Measurements from ENCODE around the gene CLRN3.

The CLRN3 gene

GRCh38 chr10:127919418-127920271 lies 26.9 kb upstream of the CLRN3 start:
- no peak for DNase-seq (ENCODE audit: low spot score)

GRCh38 chr10:127918572-127918971 lies 25.8 kb upstream of the CLRN3 start:
- no peak for DNase-seq (ENCODE audit: low spot score)

GRCh38 chr10:127916826-127917225 lies 24.1 kb upstream of the CLRN3 start:
- no peak for DNase-seq (ENCODE audit: low spot score)

DNA sequence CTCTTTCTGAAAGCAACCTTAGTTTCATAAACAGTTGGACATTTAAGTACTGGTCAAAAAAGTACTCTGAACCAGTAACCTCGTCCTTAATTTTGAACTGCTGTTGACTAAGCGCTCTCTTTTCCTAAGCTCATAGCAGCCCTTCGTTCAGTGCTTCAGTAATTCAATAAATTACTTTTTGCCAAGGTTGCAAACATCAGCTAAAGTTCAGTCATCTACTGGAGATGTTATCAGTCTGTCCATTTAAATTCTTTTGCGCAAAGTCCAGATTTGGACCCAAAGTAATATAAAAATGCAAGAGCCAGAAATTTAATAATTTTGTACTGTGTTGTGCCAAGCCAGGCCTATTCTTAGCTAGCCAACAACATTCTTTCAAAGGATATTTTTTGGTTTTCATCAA lies 22.6 kb upstream of the CLRN3 start:
- no peak for DNase-seq (ENCODE audit: low spot score)

DNA sequence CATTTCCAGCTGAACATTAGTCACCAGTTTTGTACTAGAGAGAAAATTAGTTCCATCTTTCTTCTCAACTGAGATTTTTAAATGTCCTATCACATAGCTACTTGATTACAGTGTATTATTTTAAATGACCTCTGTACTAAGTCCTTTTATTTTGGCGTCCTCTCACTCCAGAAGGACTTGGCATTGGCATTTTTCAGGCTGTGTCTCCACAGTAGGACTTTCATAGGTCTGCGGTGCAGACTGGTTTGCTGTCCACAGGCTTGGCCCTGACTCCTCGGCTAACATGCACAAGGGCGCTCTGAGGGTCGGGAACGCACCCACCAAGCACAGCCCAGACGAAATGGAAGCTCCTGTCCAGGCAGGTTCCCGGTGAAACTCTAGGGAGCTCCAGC lies 20.6 kb upstream of the CLRN3 start:
- no peak for DNase-seq (ENCODE audit: low spot score)

DNA sequence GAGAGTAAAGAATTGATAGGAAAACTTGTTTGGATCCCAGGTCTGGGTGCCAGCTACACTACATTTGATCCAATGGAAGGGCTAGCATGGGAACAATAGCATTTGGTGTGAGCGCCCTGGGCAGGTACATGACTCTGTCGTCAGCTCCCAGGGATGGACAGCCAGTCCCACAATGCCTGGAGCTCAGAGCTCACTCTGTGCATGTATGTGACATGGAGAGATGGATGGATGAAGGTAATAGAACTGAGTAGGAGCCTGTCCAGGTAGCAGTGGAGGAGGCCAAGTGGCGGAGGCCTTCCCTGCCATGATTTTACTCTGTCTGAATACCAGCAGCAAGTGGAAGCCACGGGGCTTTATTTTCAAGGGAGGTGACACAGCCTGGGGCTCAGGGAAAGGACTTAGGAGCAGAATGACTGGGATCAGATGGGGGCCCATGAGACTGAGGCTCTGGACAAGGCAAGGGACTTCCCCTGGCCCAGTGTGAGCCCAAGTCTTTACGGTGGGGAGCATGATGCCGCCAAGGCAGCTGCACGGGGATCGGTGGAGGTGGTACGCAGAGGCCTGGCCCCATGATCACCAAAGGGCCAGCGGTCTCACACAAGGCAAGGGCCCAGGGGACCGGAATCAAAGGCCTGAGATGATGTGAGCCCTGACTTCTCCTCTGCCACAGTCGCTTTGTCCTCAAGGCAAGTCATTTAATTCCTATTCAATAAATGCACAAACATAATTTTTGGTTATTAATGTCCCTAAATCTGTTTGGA lies 20.0 kb upstream of the CLRN3 start:
- no peak for DNase-seq (ENCODE audit: low spot score)

GRCh38 chr10:127911867-127912257 lies 19.1 kb upstream of the CLRN3 start:
- no peak for DNase-seq (ENCODE audit: low spot score)

DNA sequence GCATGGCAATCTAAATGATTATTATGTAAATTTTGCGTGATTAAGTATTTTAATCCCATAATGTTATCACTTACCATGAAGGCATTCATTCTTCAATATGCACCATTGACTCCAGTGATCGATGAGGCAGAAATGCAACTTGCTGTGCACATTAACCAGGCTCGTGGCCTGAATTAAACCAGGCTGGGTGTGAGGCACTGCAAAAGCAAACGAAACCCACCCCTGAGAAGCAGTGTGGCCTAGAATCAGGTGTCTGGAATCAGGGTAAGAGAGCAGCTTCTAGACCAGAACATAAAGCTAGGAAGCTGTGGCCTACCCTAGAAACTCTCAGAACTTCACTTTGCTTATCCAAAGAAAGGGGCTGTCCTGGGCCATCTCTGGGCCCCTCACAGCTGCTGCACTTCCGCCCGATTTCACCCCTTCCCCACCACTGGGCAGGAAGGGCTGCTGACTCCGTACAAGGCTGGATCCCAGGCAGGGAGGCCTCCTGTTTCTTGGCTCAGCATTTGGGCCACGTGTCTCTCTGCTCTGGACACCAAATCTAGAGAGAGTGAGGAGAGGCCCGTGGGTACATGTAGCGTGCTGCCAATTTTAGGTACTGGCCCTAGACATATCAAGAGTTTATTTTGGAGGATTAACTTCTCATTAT lies 18.6 kb upstream of the CLRN3 start:
- no peak for DNase-seq (ENCODE audit: low spot score)

GRCh38 chr10:127910464-127910770 lies 17.7 kb upstream of the CLRN3 start:
- no peak for DNase-seq (ENCODE audit: low spot score)

DNA sequence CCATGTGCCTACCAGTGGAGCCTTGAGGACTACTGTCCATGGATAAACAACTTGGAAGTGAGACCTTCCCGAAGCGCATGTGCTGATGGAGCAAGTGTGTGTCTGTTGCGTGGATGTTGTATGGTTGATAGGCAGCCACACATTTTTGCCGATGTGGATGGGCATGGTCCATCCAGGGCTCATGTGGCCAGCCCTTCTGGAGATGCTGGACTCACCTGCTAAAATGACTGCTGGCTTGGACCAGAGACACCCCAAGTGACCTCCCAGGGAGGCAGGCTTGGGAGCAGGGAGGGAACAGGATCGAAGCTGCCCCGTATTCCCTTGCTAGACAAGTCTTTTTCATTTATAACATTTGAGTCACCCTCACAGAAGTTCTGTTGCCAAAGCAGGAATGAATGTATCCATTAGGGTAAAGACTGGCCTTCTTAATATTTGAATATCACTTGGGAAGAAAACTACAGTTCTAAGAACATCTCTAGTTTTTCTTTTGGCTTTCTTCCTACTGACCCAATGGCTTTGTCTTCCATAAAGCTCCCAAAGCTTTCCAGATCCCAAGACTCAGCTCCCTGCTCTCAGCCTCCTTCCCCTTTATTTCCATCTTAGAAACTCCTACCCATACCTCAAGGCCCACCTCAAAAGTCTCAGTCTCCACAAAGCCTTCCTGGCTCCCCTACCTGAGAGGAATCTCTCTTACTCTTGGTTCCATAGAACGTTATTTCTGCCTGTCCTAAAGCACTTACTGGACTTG lies 17.1 kb upstream of the CLRN3 start:
- no peak for DNase-seq (ENCODE audit: low spot score)

DNA sequence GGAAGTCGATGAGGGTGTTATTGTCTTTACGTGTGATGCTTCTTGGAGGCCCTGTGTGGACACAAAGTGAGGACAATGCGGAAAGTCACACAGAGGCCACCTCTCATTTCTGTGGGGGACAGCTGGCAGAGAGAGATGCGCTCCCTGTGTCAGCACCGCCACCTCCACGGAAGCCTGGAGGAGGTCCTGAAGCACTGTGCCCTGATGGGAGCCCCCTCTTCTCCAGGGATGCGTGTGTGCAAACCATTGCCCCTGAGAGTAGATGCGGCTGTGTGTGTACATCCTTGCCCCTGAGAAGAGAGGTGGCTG lies 16.2 kb upstream of the CLRN3 start:
- no peak for DNase-seq (ENCODE audit: low spot score)

GRCh38 chr10:127908106-127908958 lies 15.6 kb upstream of the CLRN3 start:
- DNase-seq (ENCODE audit: low spot score), result no peak

- DNase-seq (ENCODE audit: low spot score), result no peak
Measured at GRCh38 chr10:127907411-127908105, 14.8 kb upstream of the CLRN3 start.

DNA sequence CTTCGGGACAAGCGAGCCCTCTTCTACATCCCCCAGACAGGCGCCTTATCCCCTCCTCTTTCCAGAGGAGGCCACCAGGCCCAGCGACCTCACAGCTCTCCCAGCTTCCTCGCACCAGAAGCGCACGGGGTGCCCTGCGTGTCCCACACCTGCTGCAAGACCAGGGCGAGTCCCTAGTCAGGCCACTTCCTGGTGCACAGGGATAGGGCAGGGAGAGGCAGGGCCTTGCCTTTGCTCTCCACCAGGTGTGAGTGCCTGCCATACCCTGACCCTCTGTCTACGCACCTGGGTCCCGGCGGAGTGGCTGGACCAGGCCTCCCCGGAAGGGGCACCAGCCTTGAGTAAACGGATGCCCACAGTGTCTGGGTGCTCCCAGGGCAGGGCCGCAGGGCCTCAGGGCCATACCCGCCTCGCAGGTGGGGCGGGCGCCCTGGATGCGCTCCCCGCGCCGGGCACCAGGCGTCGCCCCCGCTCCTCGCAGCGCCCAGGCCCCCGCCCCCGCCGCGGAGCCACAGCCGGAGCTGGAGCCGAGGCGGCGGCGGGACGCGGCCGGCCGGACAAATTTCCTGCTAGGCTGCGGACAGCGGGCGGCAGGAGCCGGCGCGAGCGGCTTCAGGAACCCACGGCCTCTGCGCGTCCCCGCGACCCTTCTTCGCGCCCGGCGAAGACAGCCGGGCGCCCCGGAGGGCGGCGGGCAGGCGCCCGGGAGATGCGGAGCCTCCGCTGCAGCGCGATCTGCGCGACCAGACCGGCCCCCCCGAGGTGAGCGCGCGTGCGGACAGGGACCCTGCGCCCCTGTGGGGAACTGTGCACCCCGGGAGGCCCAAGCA lies 14.0 kb upstream of the CLRN3 start, which contains the start of gene PTPRE:
Gene PTPRE, plus strand, starts transcription at position 556 of the 830 bp plus-strand sequence. CDS start 133,779 bp downstream, outside the sequence.
- peak; percentile 52 for DNase-seq (ENCODE audit: low spot score)

- no peak for DNase-seq (ENCODE audit: low spot score)
Measured at GRCh38 chr10:127905848-127906261, 13.1 kb upstream of the CLRN3 start.

DNA sequence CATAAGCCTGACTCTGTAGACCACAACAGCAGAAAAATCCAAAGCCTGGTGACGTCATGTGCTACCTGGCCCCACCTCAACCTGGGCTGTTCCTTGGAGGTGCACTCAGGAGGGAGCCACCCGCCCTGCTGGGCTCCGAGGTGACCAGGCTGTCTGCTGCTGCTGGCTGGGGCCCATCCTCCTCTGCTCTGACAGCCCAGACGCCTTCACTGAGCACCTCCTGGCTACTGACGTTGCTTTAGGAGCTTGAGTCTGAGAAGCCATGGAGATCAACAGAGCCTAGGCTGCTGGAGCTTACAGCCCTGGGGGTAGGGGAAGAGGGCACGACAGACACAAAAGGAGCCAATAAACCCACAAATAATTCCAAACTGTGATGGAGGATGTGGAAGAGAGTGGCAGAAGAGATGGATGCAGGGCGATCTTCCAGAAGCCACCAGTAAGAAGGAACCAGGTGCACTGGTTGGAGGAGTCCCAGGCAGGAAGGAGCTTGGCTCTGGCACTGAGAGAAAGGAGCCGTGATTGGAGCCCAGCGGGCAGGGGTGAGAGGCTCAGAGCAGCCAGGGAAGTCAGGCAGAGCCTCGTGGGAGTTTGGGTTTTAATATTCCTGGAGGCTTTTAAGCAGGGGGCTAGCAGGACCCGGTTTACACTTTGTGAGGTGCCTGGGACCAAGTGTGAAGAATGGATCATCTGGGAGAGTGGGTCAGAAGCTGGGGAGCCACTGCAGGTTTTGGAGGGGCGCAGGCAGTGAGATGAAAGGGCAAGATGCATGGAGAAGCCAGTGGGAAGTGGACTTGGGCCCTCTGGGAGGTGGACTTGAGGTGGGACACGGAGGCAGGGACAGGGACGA lies 12.5 kb upstream of the CLRN3 start:
- DNase-seq (ENCODE audit: low spot score), result no peak

- DNase-seq (ENCODE audit: low spot score), result no peak
Measured at GRCh38 chr10:127904311-127905000, 11.7 kb upstream of the CLRN3 start.

- no peak for DNase-seq (ENCODE audit: low spot score)
Measured at GRCh38 chr10:127903789-127904188, 11.0 kb upstream of the CLRN3 start.
